B cell (primary cell): ENCODE data around the gene AK3. TPM values are rescaled to one million over a fixed set of nuclear protein-coding genes. Genes with fewer than 3 reads are reported as not detected.
A peak's percentile ranks its signal among the peaks of the same experiment; 100 is the strongest.

ENCODE experiments used
- ATAC-seq: fragments of 200-7000 bp; cut with Tn5 transposase; one replicate; pipeline ENCODE4 v1.10.0; 2021; ENCODE audit warnings: low read depth, mild to moderate bottlenecking, moderate number of reproducible peaks, moderate library complexity
- CTCF ChIA-PET: fragments of 350-600 bp; sonication (Branson Sonifier 250); formaldehyde crosslinking; loops from one replicate; lab custom pipeline; 2021; ENCODE audit warnings: antibody characterized with exemption, inconsistent platforms; lab: Charles Lee
- POLR2A ChIA-PET: fragments of 350-600 bp; sonication (Branson Sonifier 250); formaldehyde crosslinking; loops from one replicate; lab custom pipeline; 2021; ENCODE audit warnings: antibody characterized with exemption; lab: Charles Lee
- DNase-seq: peaks from one replicate; pipeline ENCODE4 v3.0.0; 2013
- H2AFZ ChIP-seq: 2 replicates; pipeline ENCODE4 v1.6.1; 2012; ENCODE audit warnings: mild to moderate bottlenecking, low read depth, low read length; ENCODE audit not compliant: insufficient read depth, poor library complexity, severe bottlenecking
- H3K27ac ChIP-seq, 2 donors: 1 replicate in 1 of 2; 2 replicates in 1 of 2; pipeline ENCODE4 v1.5.1; 2012 to 2013; ENCODE audit warnings: low read length in 2 of 2, mild to moderate bottlenecking in 2 of 2, moderate library complexity in 1 of 2
- H3K27me3 ChIP-seq, 4 experiments: fragments of 200-600 bp in 1 of 4; sonication (generic) in 1 of 4; replicated peaks in 1 of 4; 1 replicate in 2 of 4; 2 replicates in 2 of 4; pipeline versions ENCODE4 v1.6.1 to v1.7.0; 2013 to 2016; ENCODE audit warnings: low read length in 3 of 4, mild to moderate bottlenecking in 2 of 4, mixed read lengths in 1 of 4, moderate library complexity in 1 of 4; ENCODE audit not compliant: insufficient read depth in 4 of 4, control insufficient read depth in 3 of 4; ENCODE audit errors: control extremely low read depth in 1 of 4
- H3K36me3 ChIP-seq, 2 experiments: replicated peaks in 1 of 2; 1 replicate in 1 of 2; 2 replicates in 1 of 2; pipeline versions ENCODE4 v1.6.1 to v1.7.1; 2013; ENCODE audit warnings: low read length in 1 of 2; ENCODE audit not compliant: insufficient read depth in 2 of 2, control insufficient read depth in 1 of 2; ENCODE audit errors: control extremely low read depth in 1 of 2, extremely low read depth in 1 of 2
- H3K4me1 ChIP-seq, 2 donors: fragments of 200-600 bp in 1 of 2; sonication (generic) in 1 of 2; 1 replicate in 1 of 2; 2 replicates in 1 of 2; pipeline versions ENCODE4 v1.5.1 to v1.6.1; 2013 to 2017; ENCODE audit warnings: low read length in 2 of 2; ENCODE audit not compliant: control insufficient read depth in 2 of 2, insufficient read depth in 2 of 2
- H3K4me2 ChIP-seq: replicated peaks from 2 replicates; pipeline ENCODE3; 2012; ENCODE audit warnings: mild to moderate bottlenecking, low read depth, low read length; ENCODE audit not compliant: poor library complexity, severe bottlenecking
- H3K4me3 ChIP-seq, 5 experiments: fragments of 200-600 bp in 1 of 5; sonication (generic) in 1 of 5; 1 replicate in 3 of 5; 2 replicates in 2 of 5; pipeline versions ENCODE4 v1.5.1 to v1.7.0; 2011 to 2016; ENCODE audit warnings: low read length in 4 of 5, mild to moderate bottlenecking in 4 of 5, low read depth in 2 of 5, control low read depth in 1 of 5, moderate library complexity in 1 of 5; ENCODE audit not compliant: insufficient read depth in 1 of 5; ENCODE audit errors: control extremely low read depth in 1 of 5, extremely low read depth in 1 of 5
- H3K79me2 ChIP-seq: fragments of 200-600 bp; sonication (generic); one replicate; pipeline ENCODE4 v1.6.0; 2016; ENCODE audit warnings: low read length; ENCODE audit not compliant: control insufficient read depth, insufficient read depth
- H3K9ac ChIP-seq: fragments of 200-600 bp; sonication (generic); 2 replicates; pipeline ENCODE4 v1.6.1; 2017; ENCODE audit warnings: mild to moderate bottlenecking, low read length, moderate library complexity
- H3K9me3 ChIP-seq, 3 donors: one replicate each; pipeline versions ENCODE4 v1.6.1 to v1.7.1; 2013; ENCODE audit warnings: low read length in 2 of 3; ENCODE audit not compliant: control insufficient read depth in 2 of 3, insufficient read depth in 1 of 3; ENCODE audit errors: control extremely low read depth in 1 of 3
- H4K20me1 ChIP-seq: 2 replicates; pipeline ENCODE4 v1.6.0; 2012; ENCODE audit warnings: mild to moderate bottlenecking, low read length; ENCODE audit not compliant: insufficient read depth, control insufficient read depth, poor library complexity, severe bottlenecking
- H3K27ac Mint-ChIP-seq: one replicate; pipeline ENCODE4 v1.8.0; 2021; ENCODE audit warnings: mixed read lengths
- H3K27me3 Mint-ChIP-seq: one replicate; pipeline ENCODE4 v1.8.0; 2021; ENCODE audit warnings: mixed read lengths
- H3K4me1 Mint-ChIP-seq: one replicate; pipeline ENCODE4 v1.8.0; 2021; ENCODE audit warnings: mixed read lengths
- H3K4me3 Mint-ChIP-seq: one replicate; pipeline ENCODE4 v1.8.0; 2021; ENCODE audit warnings: mixed read lengths
- H3K9me3 Mint-ChIP-seq: one replicate; pipeline ENCODE4 v1.8.0; 2022; ENCODE audit warnings: mixed read lengths; ENCODE audit not compliant: insufficient read depth
- CTCF ChIP-seq: fragments of 200-600 bp; IDR thresholded peaks from one replicate; pipeline ENCODE4 v1.8.0; 2022; ENCODE audit warnings: antibody characterized with exemption, mild to moderate bottlenecking
- EZH2 ChIP-seq: IDR thresholded peaks from 2 replicates; pipeline ENCODE4 v1.6.1; 2012; ENCODE audit warnings: borderline replicate concordance, low read depth, mild to moderate bottlenecking, moderate library complexity, low read length; ENCODE audit not compliant: insufficient read depth, poor library complexity, severe bottlenecking
- WGBS: methylation state at CpG from one replicate; pipeline ENCODE4 v1.1.5; 2013; ENCODE audit warnings: missing lambda C conversion rate; ENCODE audit not compliant: insufficient coverage; 5-methylcytosine and 5-hydroxymethylcytosine counted together
- intact Hi-C: fragments of 100-400 bp; cut with micrococcal nuclease; formaldehyde crosslinking; loops from one replicate; pipeline ENCODE4 v1.10.0; 2022
- polyA plus RNA-seq: library from polyadenylated mRNA; depleted of rRNA; stranded (reverse); fragments of >200 nt; gene quantifications from 2 replicates; pipeline ENCODE4 v1.2.3, GENCODE V29; 2012
- total RNA-seq, 2 donors: library from RNA; stranded (reverse); fragments of 120-200 nt in 1 of 2; gene quantifications; 1 replicate in 1 of 2; 2 replicates in 1 of 2; pipeline versions ENCODE4 v1.2.3 to v1.2.4, GENCODE V29; 2013 to 2022

AK3 gene
- total and polyA plus RNA-seq, 2 donors (not counting 1 experiment from before 2014, with no cell fraction given): 9.9 to 22.9 TPM

DNA sequence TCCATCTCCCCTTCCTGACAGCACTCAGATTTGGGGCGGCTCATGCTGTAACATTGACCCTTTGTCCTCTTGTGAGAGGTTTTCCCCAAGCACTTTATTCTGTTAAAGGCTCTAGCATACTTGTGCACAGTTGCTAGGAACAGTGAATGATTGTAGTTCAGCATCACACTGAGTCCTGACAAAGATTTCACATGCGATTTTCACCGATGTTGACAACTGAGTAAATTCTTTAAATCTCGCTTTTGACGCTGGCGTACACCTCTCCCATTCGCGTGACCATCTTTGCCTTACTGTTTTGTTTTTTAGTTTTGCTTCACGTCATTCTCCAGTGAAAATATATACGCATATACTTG lies 60.9 kb downstream of the AK3 start:
- Mint-ChIP-seq H3K4me1 (peaks cover 3% of the 10 kb centered on the region), H3K4me3 (no peak overlapping the region), H3K27ac (no peak overlapping the region), H3K27me3 (no peaks in the 10 kb centered on the region), H3K9me3 (no peaks in the 10 kb centered on the region)
- Histone ChIP-seq H3K4me2 (peak overlapping the region; percentile 87), H3K36me3 (peaks cover 7 to 8% of the 10 kb centered on the region in 2 experiments), H4K20me1 (no peaks in the 10 kb centered on the region), H3K4me1 (peaks cover 17 to 20% of the 10 kb centered on the region in 2 donors), H3K9me3 (no peaks in the 10 kb centered on the region), H3K9ac (peak overlapping the region; percentile 86), H3K4me3 (peak overlapping the region; percentile 58 to 82 (median 72)), H3K79me2 (peaks cover 36% of the 10 kb centered on the region), H3K27me3 (no peaks in the 10 kb centered on the region), H3K27ac (peak overlapping the region; percentile 89 to 93), H2AFZ (peak overlapping the region; percentile 89)
- POLR2A ChIA-PET: interaction anchor here (0.8 to 1.4 kb wide), 3 partner anchors 35 to 112 kb away, joined by 3 to 20 read pairs (median 4); partner anchors contain the start of gene AK3
- ATAC-seq (no peak), DNase-seq (no peak)
- CTCF ChIA-PET: interaction anchor here (1.4 kb wide), 2 partner anchors 53 to 60 kb away, joined by 3 to 6 read pairs; no protein-coding TSS in a partner anchor
- 7% methylated on average over 8 of the region's 10 CpGs for WGBS
- intact Hi-C loops: no loop called here
- TF ChIP-seq EZH2 (no peak), CTCF (no peak)
